Activated gamma-delta T cell (primary cell): ENCODE results near the gene HBS1L.

Experiments
- DNase-seq: peaks from one replicate; lab custom pipeline; 2025; lab: John Stamatoyannopoulos, UW

HBS1L gene

GRCh38 chr6:135036731-135037420, 17.7 kb downstream of the HBS1L start:
- DNase-seq, result no peak

GRCh38 chr6:135033238-135033637, 21.4 kb downstream of the HBS1L start:
- no peak for DNase-seq

DNA sequence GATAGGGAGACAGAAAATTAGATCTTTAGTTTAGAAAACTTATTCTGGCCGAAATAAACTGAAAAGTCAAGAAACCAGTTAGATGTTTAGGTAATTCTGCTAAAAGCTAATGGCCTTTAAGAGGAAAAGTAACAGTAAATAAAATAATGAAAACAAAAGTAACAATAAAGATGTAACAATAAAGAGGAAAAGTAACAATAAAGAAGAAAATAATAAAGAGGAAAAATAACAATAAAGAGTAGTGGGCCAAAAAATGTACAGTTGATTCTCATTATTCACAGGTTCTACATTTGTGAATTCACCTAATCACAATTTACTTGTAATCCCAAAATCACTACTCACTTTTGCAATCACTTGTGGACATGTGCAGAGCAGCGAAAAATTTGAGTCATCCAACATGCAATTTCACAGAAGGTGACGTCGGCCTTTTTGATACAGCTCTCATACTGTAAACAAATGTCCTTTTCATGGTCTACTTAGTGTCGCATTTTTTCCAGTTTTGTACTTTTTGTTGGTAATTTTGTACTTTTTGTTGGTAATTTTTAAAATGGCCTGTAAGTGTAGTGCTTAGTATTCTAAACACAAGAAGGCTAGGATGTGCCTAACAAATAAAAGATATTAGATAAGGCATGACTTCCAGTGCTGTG, 24.0 kb downstream of the HBS1L start:
- no peak for DNase-seq

DNA sequence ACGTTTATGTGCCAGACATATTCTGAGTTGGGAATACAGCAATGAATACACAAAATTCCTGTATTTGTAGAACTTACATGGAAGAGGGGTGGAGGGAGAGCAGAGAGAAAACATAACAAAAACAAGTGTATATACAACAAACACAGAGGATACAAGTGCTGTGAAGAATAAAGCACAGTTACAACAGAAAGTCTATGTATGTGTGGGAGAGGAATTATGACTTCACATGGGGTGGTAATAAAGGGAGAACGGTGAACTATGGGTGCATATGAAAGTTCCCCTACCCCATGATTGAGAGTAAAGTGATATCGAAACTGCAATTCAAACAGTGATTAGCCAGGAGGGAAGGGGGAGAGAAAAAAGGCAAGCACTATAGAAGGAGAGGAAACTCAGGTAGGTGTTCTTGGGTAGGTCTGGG, 24.6 kb downstream of the HBS1L start:
- no peak for DNase-seq

DNA sequence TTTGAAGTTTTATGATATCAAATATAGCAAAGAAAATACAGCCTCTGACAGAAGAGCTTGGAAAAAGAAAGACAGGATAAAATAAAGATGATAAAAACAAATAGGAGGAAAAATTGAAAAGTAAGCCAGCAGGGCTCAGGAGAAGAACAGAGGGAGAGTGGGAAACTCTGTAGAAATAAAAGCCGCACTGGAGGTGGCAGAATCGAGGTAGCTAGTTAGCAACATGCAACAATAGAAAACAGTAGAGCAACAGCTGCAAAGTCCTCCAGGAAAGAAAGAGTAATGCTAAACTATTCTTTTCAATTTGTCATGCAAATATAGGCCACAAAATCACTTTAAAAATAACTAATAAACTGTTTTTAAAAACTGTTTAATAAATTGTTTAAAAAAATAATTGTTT, 28.8 kb downstream of the HBS1L start:
- no peak for DNase-seq

- no peak for DNase-seq
Observed at GRCh38 chr6:135025175-135025574, 29.4 kb downstream of the HBS1L start.

GRCh38 chr6:135022050-135022697, 32.4 kb downstream of the HBS1L start:
- no peak for DNase-seq

DNA sequence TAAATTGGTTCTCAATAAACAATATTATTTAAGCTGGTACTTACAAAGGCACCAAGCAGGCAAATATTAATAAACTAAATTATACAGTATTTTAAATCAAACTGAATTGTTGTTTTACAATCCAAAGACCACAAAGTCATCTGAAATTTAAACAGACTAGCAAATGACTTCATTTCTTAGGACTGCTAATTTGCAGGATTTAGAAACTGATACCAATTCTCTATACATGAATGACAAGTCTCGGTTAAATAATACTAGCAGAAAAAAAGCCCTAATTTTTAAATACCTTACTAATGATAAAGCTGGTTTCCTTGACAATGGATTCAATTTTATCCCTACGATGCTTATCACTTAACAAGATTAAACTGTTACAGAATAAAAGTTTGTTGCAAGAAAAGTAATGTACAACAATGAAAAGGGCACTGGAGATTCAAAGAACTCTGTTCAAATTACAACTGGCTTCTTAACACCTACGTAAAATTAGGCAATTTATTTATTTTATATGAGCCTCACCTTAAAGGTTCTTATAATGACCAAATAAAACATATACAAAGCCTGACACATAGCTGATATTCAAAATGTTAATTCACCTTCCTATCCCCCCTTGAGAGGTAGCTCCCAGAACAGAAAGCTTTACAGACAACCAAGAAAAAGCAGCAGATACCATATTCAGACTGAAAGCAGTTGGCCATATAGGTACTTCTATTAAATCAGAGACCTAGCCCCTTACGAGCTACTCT, 33.1 kb downstream of the HBS1L start:
- no peak for DNase-seq

GRCh38 chr6:135018941-135019340, 35.7 kb downstream of the HBS1L start:
- DNase-seq, result no peak

DNA sequence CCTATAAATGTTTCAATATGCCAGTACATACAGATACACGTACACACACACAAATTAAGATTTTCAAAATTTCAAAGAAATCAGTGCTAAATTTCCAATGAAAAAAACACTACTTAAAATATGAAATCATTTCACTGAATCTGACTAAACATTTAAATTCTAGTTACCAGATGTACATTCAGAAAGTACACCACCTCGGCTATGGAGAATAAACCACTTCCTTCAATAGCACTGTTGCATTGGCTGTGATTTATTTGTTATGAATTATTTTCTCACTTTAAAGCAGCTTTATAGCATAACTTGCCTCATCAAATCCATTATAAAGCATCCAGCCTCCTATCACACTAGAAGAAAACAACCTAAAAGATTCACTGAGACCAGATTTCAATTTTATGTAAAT, 36.6 kb downstream of the HBS1L start:
- DNase-seq, result no peak

DNA sequence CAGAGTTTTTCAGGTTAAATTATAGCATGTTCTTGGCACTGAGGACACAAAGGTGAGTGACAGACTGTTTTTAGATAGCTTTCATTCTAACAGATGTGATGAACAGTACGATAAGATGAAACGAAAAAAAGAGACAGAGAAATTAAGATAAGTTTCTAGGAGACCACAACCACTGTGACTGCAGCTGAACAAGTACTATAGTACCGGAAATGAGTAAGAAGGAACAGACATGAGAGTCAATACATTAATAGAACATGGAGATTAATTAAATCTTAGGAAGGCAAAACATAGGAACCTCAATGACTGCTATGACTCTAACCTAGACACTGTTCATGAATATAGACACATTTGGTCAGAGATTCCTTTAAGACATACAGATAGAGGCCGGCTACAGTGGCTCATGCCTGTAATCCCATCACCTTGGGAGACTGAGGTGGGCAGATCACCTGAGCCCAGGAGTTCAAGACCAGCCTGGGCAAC, 40.2 kb downstream of the HBS1L start:
- DNase-seq, result no peak

DNA sequence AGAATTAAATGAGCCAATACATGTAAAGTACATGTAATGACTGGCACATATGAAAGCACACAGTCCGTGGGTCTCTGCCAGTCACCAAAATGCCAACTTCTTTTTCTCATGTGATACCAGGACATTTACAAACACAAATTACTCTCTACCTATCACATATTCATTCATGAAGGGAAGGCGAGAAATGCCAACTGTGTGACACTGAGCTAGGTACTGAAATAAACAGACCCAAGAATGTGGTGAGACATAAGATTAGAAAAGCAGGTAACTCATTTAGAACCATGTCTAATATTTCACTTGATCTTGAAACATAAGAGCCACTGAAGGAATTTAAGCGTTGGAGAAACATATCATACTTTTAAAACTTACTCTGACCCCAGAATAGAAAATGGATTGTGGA, 41.4 kb downstream of the HBS1L start:
- no peak for DNase-seq

GRCh38 chr6:135012764-135013163, 41.9 kb downstream of the HBS1L start:
- no peak for DNase-seq

- DNase-seq, result no peak
Observed at GRCh38 chr6:135012349-135012748, 42.3 kb downstream of the HBS1L start.

GRCh38 chr6:135008941-135009290, 45.7 kb downstream of the HBS1L start:
- no peak for DNase-seq

DNA sequence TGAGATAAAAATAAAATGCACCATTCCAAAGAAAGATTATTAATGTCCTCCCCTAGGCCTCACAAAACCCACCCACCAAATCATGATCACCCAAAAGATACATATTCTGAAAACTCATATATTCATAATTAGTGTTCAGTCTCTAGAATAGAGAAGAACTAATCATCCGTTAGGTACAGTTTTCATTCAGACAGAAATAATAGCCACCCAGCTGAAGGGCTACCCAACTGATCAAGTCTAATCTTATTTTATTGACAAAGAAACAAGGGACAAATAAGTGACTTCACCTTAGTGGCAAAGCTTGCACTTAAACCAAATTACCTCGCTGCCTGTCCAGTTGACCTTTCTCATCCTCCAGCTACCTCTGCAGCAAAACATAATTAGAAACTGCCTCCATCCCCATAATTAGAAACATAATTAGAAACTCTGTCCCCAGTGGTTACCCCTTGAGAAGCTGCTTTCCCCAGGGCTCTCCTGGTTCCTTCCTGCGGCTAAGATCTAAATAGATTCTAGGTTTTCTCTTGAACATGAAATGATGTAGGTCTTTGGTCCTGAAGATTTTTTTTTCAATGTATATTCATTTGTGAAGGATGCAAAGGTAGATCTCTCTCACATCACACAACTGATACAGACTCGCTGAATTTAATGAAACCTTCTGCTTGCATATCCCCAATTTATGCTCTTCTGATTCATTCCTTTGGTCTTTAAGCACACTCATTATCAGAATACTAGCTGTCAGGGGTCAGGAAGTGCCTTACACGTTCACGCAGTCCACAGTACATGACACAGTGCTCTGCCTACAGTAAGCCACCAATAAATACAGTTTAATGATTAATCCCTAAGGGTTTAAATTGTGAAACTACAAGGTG, 46.3 kb downstream of the HBS1L start:
- no peak for DNase-seq

- no peak for DNase-seq
Observed at GRCh38 chr6:135006386-135006914, 48.2 kb downstream of the HBS1L start.

DNA sequence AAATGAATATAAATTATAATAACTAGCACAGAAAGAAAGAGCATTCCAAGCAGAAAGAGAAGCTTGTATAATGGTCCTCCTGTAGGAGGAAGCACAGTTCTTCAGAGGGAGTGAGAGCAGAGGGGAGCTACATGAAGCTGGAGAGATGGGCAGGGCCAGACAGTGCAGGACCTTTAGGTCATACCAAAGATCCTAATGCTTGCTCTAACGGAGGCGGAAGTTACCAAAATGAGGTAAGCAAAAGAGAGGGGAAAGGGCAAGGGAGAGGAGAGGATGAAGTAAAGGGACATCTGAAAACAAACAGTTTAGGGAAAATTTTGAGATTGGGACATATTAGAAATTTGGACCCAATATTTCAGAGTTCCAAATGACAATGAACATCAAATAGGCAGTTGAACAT, 50.2 kb downstream of the HBS1L start:
- DNase-seq, result no peak

DNA sequence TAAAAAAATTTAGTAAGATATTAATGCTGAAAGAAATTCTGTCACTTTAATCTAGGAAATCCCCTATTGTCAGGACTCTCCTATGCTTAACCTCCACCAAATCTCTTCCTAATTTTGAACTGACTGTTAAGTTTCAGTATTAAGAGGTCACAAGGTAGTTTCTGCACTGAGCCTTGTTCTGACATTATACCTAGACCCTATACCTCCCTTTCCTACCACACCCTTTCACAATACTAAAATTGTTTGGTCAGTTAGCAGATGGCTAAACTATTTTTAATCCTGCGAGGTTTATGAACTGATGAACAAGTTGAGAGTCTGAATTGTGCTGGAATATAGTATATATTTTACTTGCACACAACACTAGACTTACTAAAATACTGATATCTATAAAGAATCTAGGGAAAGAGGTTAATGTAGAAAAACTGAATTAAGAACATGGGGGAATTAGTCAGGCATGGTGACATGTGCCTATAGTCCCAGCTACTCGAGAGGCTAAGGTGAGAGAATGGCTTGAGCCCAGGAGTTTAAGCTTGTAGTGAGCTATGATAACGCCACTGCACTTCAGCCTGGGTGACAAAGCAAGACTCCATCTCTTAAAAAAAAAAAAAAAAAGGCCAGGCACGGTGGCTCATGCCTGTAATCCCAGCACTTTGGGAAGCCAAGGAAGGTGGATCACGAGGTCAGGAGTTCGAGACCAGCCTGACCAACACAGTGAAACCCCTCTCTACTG, 51.5 kb downstream of the HBS1L start:
- DNase-seq, result no peak

GRCh38 chr6:135002229-135002844, 52.3 kb downstream of the HBS1L start:
- DNase-seq, result no peak
